ENCODE results near the gene ATP2A3. TPM values are rescaled to one million over a fixed set of nuclear protein-coding genes. Genes with fewer than 3 reads are reported as not detected.
A peak's percentile ranks its signal among the peaks of the same experiment; 100 is the strongest.

Gene ATP2A3
- polyA plus RNA-seq, 3 donors: 6.9 to 46.5 (median 9.5) TPM

GRCh38 chr17:3962217-3962964 is 1.8 kb downstream of the ATP2A3 start:
- TF ChIP-seq, protein P1, sequence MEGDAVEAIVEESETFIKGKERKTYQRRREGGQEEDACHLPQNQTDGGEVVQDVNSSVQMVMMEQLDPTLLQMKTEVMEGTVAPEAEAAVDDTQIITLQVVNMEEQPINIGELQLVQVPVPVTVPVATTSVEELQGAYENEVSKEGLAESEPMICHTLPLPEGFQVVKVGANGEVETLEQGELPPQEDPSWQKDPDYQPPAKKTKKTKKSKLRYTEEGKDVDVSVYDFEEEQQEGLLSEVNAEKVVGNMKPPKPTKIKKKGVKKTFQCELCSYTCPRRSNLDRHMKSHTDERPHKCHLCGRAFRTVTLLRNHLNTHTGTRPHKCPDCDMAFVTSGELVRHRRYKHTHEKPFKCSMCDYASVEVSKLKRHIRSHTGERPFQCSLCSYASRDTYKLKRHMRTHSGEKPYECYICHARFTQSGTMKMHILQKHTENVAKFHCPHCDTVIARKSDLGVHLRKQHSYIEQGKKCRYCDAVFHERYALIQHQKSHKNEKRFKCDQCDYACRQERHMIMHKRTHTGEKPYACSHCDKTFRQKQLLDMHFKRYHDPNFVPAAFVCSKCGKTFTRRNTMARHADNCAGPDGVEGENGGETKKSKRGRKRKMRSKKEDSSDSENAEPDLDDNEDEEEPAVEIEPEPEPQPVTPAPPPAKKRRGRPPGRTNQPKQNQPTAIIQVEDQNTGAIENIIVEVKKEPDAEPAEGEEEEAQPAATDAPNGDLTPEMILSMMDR (IDR thresholded peaks at IDR 0.05): no peak
- Mint-ChIP-seq H3K27ac (peak overlapping the region; percentile 47 to 94 (median 75)), H3K4me3 (peak overlapping the region; percentile 82 to 86), H3K4me1 (peaks cover 49% of the 10 kb centered on the region), H3K9me3 (no peaks in the 10 kb centered on the region), H3K27me3 (ENCODE audit: low read depth in 3 of 3) (peaks cover 0 to 3% (median 2%) of the 10 kb centered on the region in 3 donors), H3K36me3 (peaks cover 14 to 20% of the 10 kb centered on the region in 2 donors)
- H3K4me1 ChIP-seq (ENCODE audit: control insufficient read depth in 1 of 2, insufficient read depth in 2 of 2, low read length in 2 of 2): peaks cover 50 to 65% of the 10 kb centered on the region in 2 donors
- H3K4me2 ChIP-seq (replicated peaks; ENCODE audit: extremely low read depth, low read length, poor library complexity, severe bottlenecking): peak overlapping the region; percentile 89
- intact Hi-C loops (cut with micrococcal nuclease): loop anchor here in 1 of 2 donors (5.0 kb wide), 2 partner anchors 40 to 45 kb away; partner anchors contain the start of gene P2RX1
- WGBS (ENCODE audit: insufficient coverage): 15% methylated on average over 4 of the region's 11 CpGs
- H2AFZ ChIP-seq (ENCODE audit: insufficient read depth, low read depth, low read length, poor library complexity, severe bottlenecking): no peak overlapping the region
- H3K36me3 ChIP-seq (replicated peaks in 1 of 2; ENCODE audit: control insufficient read depth in 1 of 2, insufficient read depth in 2 of 2, low read length in 2 of 2): peaks cover 5 to 9% of the 10 kb centered on the region in 2 donors
- no peak overlapping the region for H3K9ac ChIP-seq (ENCODE audit: insufficient read depth, low read length, poor library complexity, severe bottlenecking)
- peaks cover 62% of the 10 kb centered on the region for H3K79me2 ChIP-seq (ENCODE audit: insufficient read depth, low read length)
- H3K27ac ChIP-seq (ENCODE audit: low read depth in 1 of 2, low read length in 2 of 2): no peak overlapping the region
- H3K27me3 ChIP-seq (ENCODE audit: control insufficient read depth in 2 of 2, insufficient read depth in 2 of 2, low read length in 2 of 2): no peaks in the 10 kb centered on the region
- H4K20me1 ChIP-seq (ENCODE audit: insufficient read depth, low read length): peaks cover 48% of the 10 kb centered on the region
- H3K9me3 ChIP-seq (replicated peaks in 1 of 2; ENCODE audit: control insufficient read depth in 1 of 2, insufficient read depth in 1 of 2, low read length in 2 of 2): no peaks in the 10 kb centered on the region
- H3K4me3 ChIP-seq (replicated peaks in 1 of 3; ENCODE audit: low read depth in 2 of 3, low read length in 3 of 3): peak overlapping the region in 1 of 3 experiments; percentile 86
- DNase-seq: no peak

DNA sequence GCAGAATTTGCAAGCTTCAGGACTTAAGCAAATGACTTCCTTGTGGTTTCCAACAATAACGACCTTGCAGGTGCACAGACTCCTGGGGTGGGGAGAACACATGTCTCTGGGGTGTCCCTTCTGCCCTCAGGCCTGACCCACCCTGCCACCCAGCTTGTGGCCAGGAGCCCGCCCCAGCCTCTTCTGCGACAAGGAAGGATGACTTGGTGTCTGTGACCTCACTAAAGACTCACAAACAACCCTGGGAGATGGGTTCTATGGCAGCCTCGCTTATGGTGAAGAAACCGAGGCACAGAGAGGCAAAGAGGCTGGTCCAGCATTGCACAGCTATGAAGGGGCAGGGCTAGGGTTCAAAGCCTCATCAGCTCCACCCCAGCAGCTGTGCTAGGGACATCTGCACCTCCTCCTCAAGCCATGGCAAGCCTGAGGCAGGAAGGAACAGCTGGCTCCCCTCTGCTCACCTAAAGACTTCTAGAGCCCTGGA is 2.6 kb downstream of the ATP2A3 start:
- intact Hi-C loops (cut with micrococcal nuclease): loop anchor here (2.0 to 5.0 kb wide), 3 partner anchors 41 to 45 kb away; partner anchors contain the start of gene P2RX1 (in 2 of the 2)
- peak; percentile 35 to 61 (median 49) for DNase-seq
- H3K9ac ChIP-seq (ENCODE audit: insufficient read depth, low read length, poor library complexity, severe bottlenecking): no peak overlapping the region
- peaks cover 69% of the 10 kb centered on the region for H3K79me2 ChIP-seq (ENCODE audit: insufficient read depth, low read length)
- WGBS (ENCODE audit: insufficient coverage): 0% methylated on average over 2 of the region's 5 CpGs
- Mint-ChIP-seq H3K27ac (peak overlapping the region in 6 of 7 donors; percentile 85 to 95 (median 94)), H3K9me3 (no peaks in the 10 kb centered on the region), H3K36me3 (peaks cover 21 to 28% of the 10 kb centered on the region in 2 donors), H3K4me3 (peak overlapping the region; percentile 67 to 86), H3K27me3 (ENCODE audit: low read depth in 3 of 3) (peaks cover 0 to 2% (median 0%) of the 10 kb centered on the region in 3 donors), H3K4me1 (peaks cover 51% of the 10 kb centered on the region)
- TF ChIP-seq, protein P1 (IDR thresholded peaks at IDR 0.05): no peak
- peak overlapping the region in 1 of 3 experiments; percentile 26 for H3K4me3 ChIP-seq (replicated peaks in 1 of 3; ENCODE audit: low read depth in 2 of 3, low read length in 3 of 3)
- H3K9me3 ChIP-seq (replicated peaks in 1 of 2; ENCODE audit: control insufficient read depth in 1 of 2, insufficient read depth in 1 of 2, low read length in 2 of 2): no peaks in the 10 kb centered on the region
- H4K20me1 ChIP-seq (ENCODE audit: insufficient read depth, low read length): peaks cover 56% of the 10 kb centered on the region
- peaks cover 50 to 65% of the 10 kb centered on the region in 2 donors for H3K4me1 ChIP-seq (ENCODE audit: control insufficient read depth in 1 of 2, insufficient read depth in 2 of 2, low read length in 2 of 2)
- H2AFZ ChIP-seq (ENCODE audit: insufficient read depth, low read depth, low read length, poor library complexity, severe bottlenecking): no peak overlapping the region
- no peaks in the 10 kb centered on the region for H3K27me3 ChIP-seq (ENCODE audit: control insufficient read depth in 2 of 2, insufficient read depth in 2 of 2, low read length in 2 of 2)
- H3K36me3 ChIP-seq (replicated peaks in 1 of 2; ENCODE audit: control insufficient read depth in 1 of 2, insufficient read depth in 2 of 2, low read length in 2 of 2): peaks cover 12 to 17% of the 10 kb centered on the region in 2 donors
- peak overlapping the region; percentile 23 for H3K4me2 ChIP-seq (replicated peaks; ENCODE audit: extremely low read depth, low read length, poor library complexity, severe bottlenecking)
- H3K27ac ChIP-seq (ENCODE audit: low read depth in 1 of 2, low read length in 2 of 2): peak overlapping the region in 1 of 2 donors; percentile 60

Data from CD14-positive monocyte (primary cell).